Stimulated activated CD4-positive, alpha-beta T cell treated with anti-CD3 and anti-CD28 coated beads, Interleukin-15, amount 100 ng/mL, for 1 hour (primary cell): ENCODE measurements around the gene IL16.
A peak's percentile ranks its signal among the peaks of the same experiment; 100 is the strongest.

Source experiments
- DNase-seq, 2 donors: peaks; one replicate each; pipeline ENCODE4 v3.0.0-alpha.2; 2020; ENCODE audit warnings: low read depth in 1 of 2, low spot score in 1 of 2

IL16 gene

GRCh38 chr15:81289910-81290309, 93.2 kb downstream of the IL16 start:
- DNase-seq: no peak

DNA sequence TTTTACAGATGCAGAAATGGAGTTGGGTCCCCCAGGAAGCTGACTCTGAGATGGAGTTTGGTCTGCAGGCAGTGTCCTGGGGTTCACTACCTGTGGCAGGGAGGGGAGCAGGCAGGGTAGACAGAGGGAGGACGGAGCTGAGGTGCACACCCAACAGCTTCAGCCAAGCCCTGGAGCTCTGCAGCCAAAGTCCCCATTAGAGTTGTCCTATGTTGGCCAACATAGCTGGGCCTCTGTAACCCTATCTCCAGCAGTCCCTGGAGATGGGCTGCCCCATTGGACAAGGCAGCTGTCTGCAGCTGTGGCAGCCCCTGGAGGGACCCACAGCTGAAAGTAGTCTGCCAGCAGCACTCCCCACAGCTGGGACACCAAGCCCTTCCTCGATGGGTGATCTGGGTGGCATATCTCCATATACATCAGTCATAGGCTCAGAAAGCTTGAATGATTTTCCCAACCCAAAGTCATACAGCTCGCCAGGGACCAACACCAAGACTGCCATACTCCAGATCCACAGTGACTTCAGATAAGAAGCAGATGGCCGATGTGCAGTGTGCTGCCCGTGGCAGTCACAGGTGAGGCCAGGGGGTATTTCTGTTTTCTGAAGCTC, 95.3 kb downstream of the IL16 start:
- DNase-seq: no peak

GRCh38 chr15:81292523-81293001, 95.9 kb downstream of the IL16 start:
- DNase-seq: no peak

DNA sequence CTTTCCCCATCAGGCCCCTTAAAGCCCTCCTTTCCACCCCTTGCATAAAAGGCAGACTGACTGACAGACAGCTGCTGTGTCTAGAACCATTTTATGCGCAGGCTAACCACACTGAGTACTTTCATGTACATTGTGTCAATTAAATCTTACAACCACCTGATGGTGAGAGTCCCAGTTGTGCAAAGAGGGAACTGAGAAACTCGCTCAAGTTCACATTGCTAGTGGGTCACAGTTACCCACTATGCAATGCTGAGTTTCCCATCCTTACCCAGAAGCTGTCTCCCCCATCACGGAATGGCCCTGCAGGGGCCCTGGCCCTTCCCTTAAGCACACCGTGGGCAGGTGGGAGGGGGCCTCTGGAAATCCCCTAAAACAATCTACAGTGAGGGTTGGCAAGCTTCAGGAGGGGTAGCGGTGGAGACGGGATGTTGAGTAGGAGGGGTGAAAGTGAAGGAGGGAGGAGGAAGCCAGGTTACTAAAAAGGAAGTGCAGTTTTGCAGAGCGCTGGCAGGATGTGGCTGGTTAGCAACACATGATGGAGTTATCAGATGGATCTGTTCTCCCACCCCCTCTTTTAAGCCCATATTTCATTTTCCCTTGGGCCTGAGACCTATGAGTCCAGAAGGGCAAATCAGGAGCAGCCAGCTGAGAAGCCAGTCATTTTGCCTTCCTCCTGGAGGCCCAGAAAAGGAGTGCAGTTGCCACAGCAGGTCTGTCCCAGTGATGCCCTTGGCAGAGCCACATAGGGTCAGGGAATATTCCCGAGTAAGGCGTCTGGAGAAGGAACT, 97.2 kb downstream of the IL16 start:
- DNase-seq: peak; percentile 46 to 59

GRCh38 chr15:81294516-81294880, 97.8 kb downstream of the IL16 start:
- no peak for DNase-seq

DNA sequence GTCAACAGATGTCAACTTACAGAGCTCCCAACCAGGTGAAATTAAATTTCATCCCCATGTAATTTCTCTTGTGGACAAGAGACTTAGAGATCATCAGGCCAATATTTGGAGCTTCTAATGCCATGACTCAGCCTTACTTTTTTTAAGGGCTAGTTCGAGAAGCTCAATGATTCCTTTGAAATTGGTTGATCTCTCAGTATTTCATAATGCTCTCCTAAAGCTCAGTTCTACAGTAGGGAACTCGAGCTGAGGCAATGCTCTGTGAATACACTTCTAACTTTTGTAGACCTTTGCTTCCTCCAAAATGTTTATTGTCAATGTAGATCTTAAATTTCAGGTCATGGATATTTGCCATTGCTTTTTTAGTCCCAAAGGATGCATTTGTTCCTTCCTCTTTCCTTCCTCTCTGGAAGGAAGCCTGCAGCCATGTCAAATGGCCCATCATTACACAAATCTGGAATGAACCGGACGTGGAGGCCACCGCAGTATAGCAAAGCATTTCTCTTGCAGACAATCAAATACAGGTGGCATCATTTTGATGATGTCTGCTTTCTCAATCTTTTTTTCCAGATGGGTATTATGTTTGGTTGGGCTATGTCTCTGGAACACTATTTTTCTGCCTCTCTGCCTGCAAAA, 98.9 kb downstream of the IL16 start:
- DNase-seq: no peak

- DNase-seq: no peak
These were observed 99.5 kb downstream of the IL16 start for GRCh38 chr15:81296186-81296585.

DNA sequence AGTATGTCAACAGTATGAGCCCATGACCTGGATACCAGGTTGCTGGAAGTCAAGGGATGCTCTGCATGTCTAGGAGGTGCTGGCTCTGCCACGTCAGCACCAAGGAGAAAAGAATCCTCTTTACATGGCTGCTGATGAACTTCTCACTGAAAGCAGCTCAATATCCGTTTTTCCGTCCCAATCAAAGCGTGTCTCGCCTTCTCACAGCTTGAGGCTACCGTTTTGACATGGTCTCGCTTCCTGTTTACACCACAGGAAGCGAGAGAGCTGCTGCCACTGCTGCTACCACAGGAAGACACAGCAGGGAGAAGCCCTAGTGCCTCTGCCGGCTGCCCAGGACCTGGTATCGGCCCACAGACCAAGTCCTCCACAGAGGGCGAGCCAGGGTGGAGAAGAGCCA, 100.0 kb downstream of the IL16 start:
- peak in 1 of 2 donors; percentile 45 for DNase-seq

GRCh38 chr15:81297147-81297572, 100.5 kb downstream of the IL16 start:
- DNase-seq: no peak

- no peak for DNase-seq
These were observed 101.2 kb downstream of the IL16 start for GRCh38 chr15:81297603-81298575.

DNA sequence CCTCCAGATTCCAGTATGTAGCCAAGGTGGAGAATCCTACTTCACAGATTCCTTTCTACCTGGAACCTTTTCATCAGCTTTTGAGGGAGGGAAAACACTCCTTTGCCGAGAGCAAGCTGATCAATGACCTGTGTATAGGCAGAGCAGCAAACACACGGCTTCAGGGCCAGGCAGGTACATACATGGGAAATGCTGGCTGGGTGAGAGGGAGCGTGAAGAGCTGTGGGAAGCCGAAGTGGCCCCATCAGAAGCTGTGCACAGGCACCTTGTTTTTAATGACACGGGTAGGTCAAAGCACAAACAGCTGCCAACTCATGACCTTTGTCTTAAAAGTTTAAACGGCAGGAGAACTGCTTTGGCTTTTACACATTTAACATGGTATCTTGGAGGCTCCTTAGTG, 101.9 kb downstream of the IL16 start:
- no peak for DNase-seq

DNA sequence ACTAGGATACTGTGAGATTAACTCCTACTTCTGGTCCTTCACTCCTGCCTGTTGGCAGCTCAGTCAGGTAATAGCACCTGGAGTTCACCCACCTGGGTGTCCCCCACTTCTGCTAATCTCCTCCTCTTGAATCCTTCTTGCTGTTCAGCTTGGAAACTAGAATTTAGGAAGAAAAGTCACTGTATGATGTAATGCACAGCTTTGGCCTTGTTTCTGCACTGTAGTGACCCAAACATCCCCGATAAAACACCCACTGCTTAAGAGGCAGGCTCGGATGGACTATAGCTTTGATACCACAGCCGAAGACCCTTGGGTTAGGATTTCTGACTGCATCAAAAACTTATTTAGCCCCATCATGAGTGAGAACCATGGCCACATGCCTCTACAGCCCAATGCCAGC, 102.5 kb downstream of the IL16 start:
- no peak for DNase-seq

DNA sequence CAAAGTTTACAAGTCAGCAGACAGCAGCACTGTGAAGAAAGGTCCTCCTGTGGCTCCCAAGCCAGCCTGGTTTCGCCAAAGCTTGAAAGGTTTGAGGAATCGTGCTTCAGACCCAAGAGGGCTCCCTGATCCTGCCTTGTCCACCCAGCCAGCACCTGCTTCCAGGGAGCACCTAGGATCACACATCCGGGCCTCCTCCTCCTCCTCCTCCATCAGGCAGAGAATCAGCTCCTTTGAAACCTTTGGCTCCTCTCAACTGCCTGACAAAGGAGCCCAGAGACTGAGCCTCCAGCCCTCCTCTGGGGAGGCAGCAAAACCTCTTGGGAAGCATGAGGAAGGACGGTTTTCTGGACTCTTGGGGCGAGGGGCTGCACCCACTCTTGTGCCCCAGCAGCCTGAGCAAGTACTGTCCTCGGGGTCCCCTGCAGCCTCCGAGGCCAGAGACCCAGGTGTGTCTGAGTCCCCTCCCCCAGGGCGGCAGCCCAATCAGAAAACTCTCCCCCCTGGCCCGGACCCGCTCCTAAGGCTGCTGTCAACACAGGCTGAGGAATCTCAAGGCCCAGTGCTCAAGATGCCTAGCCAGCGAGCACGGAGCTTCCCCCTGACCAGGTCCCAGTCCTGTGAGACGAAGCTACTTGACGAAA, 103.1 kb downstream of the IL16 start:
- DNase-seq: no peak

- no peak for DNase-seq
These were observed 104.7 kb downstream of the IL16 start for GRCh38 chr15:81301385-81301784.

- DNase-seq: no peak
These were observed 105.2 kb downstream of the IL16 start for GRCh38 chr15:81301815-81302399.

- DNase-seq: no peak
These were observed 106.0 kb downstream of the IL16 start for GRCh38 chr15:81302701-81303109.

DNA sequence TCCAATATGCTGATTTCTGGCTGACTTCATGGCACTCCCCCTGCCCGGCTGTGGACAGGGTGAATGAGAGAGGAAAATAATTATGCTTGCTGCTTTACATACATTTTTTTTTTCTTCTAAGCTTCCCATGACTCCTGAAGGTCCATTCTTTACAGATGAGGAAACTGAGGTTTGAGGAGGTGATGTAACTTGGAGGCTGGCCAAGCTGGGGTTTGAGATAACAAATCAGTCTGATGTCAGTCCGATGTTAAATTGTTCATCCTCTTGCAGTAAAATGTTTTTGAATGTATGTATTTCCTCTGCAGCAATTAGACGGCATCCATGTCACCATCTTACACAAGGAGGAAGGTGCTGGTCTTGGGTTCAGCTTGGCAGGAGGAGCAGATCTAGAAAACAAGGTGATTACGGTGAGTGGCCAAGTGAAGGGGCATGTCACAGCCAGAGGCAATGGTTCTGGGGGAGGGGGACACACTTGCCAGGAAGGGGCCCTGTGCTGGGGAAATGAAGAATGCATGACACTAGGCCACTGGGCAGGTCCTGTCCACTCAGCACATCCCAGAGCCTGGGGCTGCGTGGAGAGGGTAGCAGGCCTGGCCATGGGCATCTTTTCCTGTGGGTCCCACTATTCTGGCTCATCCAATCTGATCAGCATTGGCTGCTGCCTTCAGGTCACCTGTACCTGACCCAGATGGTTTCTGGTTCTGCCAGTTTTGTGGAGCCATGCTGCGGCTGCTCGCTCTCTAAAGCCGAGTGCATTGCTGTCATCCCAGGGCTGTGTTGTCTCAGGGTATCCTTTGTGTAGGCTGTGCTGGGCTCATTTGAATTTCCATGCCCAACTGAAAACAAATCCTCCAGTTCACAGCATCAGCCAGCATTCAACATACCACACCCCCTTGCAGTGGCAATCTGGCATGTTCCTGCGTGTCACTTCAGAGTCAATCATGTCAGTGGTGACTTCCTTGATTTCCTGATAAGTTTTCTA, 106.9 kb downstream of the IL16 start:
- DNase-seq: no peak

- no peak for DNase-seq
These were observed 107.5 kb downstream of the IL16 start for GRCh38 chr15:81304226-81304625.

GRCh38 chr15:81308260-81308659, 111.6 kb downstream of the IL16 start:
- DNase-seq: no peak
